GM12892 (cell line): Measurements from ENCODE around the gene TMEM130.

Experiments used
- DNase-seq: peaks from one replicate; pipeline ENCODE4 v3.0.0; 2011; ENCODE audit not compliant: insufficient read length
- FAIRE-seq: peaks from 2 replicates; lab custom pipeline; 2011; peaks lifted over from hg19 to GRCh38; lab: Jason Lieb, UNC
- POLR2A ChIP-seq: IDR thresholded peaks from 2 replicates; pipeline ENCODE4 v1.6.1; 2011; ENCODE audit warnings: low read depth, low read length, control low read depth
- POLR2AphosphoS5 ChIP-seq: IDR thresholded peaks from 2 replicates; pipeline ENCODE4 v1.6.1; 2011; ENCODE audit warnings: low read depth, low read length, control low read depth
- TAF1 ChIP-seq: IDR thresholded peaks from 2 replicates; pipeline ENCODE4 v1.6.1; 2011; ENCODE audit warnings: low read depth, mild to moderate bottlenecking, control low read depth, low read length, borderline replicate concordance

The TMEM130 gene

DNA sequence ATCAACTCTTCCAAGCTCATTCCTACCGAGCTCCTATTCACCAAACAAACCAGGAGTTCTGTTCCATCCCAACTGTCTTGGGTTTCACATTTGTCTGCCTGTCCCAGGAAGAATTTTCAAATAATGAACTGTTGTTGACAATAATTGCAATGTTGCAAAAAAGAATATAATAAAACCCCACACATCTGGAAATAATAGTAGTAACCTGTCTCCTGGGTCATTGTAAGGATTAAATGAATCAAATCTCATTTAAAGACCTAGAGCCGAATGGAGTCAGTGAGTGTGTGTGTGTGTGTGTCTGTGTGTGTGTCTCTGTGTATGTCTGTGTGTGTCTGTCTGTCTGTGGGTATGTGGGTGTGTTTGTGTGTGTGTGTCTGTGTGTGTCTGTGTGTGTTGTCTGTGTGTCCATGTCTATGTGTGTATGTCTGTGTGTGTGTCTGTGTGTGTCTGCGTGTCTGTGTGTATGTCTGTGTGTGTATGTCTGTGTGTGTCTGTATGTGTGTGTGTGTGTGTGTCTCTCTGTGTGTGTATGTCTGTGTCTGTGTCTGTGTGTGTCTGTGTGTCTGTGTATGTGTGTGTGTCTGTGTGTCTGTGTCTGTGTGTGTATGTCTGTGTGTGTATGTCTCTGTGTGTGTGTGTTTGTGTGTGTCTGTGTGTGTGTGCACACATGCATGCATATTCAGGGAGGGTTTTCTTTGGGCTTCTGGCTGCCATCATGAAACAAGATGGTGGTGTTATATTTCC is 52.7 kb downstream of the TMEM130 start:
- DNase-seq, result no peak
- TF ChIP-seq POLR2AphosphoS5 (no peak), TAF1 (no peak), POLR2A (no peak)
- FAIRE-seq, result no peak

DNA sequence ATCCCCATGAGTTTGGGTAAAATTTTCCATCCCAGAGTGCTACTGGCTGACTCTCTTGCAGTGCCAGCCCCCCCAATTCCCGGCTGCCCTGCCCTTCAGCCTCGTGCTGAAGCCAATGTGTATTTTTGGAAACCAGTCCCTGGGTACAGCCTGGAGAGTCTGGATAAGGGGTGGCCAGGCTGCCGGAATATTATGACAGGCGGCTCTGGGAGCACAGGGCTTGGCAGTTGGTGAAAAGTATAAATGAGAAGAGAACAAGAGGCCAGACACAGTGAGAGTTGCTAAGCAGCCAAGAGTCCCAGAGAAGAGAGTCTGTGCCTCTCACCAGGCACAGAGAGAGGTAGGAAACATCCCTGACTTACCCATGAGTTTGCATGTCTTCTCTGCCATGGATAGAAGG is 53.6 kb downstream of the TMEM130 start:
- FAIRE-seq (no peak), DNase-seq (no peak)
- TF ChIP-seq POLR2AphosphoS5 (no peak), TAF1 (no peak), POLR2A (no peak)

DNA sequence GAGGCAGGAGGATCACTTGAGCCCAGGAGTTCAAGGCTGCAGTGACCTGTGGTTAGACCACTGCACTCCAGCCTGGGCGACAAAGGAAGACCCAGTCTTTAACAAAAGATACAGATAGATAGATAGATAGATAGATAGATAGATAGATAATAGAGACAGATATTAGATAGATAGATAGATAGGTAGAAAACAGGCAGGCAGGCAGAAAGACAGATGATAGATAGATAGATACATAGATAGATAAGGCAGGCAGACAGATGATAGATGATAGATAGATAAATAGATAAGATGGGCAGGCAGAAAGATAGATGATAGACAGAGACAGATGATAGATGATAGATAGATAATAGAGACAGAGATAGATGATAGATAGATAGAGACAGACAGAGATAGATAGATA is 54.5 kb downstream of the TMEM130 start:
- TF ChIP-seq POLR2AphosphoS5, result no peak
- TF ChIP-seq TAF1, result no peak
- TF ChIP-seq POLR2A, result no peak
- DNase-seq (no peak), FAIRE-seq (no peak)

DNA sequence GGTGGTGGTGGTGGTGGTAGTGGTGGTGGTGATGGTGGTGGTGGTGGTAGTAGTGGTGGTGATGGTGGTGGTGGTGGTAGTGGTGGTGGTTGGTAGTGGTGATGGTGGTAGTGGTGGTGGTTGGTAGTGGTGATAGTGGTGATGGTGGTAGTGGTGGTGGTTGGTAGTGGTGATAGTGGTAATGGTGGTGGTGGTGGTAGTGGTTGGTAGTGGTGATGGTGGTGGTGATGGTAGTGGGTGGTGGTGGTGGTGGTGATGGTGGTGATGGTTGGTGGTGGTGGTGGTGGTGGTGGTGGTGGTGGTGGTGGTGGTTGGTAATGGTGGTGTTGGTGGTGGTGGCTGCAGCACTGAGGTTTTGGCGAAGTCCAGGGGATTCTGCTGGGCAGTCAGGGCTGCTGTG is 58.5 kb downstream of the TMEM130 start:
- no peak for TF ChIP-seq POLR2AphosphoS5
- no peak for TF ChIP-seq TAF1
- DNase-seq (no peak), FAIRE-seq (peak; percentile 76)

- no peak for DNase-seq
- FAIRE-seq, result no peak
- TF ChIP-seq POLR2A, result no peak
- TF ChIP-seq POLR2AphosphoS5, result no peak
- TF ChIP-seq TAF1, result no peak
Observed at GRCh38 chr7:98810153-98810802, 59.5 kb downstream of the TMEM130 start.

- no peak for TF ChIP-seq POLR2A
- no peak for TF ChIP-seq POLR2AphosphoS5
- no peak for TF ChIP-seq TAF1
- FAIRE-seq, result no peak
- no peak for DNase-seq
Observed at GRCh38 chr7:98808751-98809460, 60.9 kb downstream of the TMEM130 start.

DNA sequence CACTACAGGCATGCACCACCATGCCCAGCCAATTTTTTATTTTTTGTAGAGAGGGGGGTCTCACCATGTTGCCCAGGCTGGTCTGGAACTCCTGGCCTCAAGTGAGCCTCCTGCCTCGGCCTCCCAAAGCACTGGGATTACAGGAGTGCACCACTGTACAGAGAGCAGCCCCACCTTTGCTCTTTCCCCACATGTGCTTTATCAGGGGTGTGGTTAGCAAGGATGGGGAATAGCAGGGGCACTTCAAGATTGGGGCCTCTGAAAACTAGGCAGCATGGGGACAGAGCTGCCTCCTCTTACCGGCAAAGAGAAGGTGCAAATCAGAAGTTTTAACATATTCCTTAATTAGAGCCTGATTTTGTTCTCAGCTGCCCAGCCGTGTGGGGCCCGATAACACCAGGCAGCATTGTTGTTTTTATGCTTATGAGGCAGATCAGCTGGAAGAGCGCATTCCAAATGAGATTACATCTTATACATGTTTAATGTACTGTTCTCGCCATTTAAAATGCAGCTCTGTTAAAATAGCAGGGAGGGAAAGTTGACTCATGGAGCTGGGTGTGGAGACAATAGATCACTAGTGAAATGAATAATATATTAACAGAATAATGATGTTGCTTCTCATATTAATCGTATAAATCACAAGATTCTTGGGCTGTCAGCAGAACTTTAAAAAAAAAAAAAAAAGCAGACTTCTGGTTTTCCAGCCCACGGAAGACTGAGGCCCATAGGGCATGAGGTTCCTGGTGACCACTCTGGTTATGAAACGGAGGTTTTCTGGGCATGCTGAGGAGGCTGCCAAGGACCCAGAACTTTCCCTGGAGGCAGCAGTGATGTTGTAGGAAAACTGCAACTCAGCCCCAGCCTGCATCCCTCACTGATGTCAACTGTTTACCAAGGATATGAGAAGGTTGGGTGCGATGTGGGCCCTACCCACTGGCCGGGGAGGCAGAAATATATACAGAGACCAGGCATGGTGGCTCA is 62.5 kb downstream of the TMEM130 start:
- DNase-seq, result no peak
- no peak for FAIRE-seq
- TF ChIP-seq POLR2AphosphoS5 (no peak), POLR2A (no peak), TAF1 (no peak)

GRCh38 chr7:98805956-98806838 is 63.6 kb downstream of the TMEM130 start:
- TF ChIP-seq POLR2AphosphoS5 (no peak), POLR2A (no peak), TAF1 (no peak)
- FAIRE-seq (no peak), DNase-seq (no peak)

GRCh38 chr7:98802781-98803110 is 67.1 kb downstream of the TMEM130 start:
- TF ChIP-seq TAF1, result no peak
- no peak for TF ChIP-seq POLR2A
- TF ChIP-seq POLR2AphosphoS5, result no peak
- FAIRE-seq, result peak; percentile 56
- DNase-seq, result no peak

DNA sequence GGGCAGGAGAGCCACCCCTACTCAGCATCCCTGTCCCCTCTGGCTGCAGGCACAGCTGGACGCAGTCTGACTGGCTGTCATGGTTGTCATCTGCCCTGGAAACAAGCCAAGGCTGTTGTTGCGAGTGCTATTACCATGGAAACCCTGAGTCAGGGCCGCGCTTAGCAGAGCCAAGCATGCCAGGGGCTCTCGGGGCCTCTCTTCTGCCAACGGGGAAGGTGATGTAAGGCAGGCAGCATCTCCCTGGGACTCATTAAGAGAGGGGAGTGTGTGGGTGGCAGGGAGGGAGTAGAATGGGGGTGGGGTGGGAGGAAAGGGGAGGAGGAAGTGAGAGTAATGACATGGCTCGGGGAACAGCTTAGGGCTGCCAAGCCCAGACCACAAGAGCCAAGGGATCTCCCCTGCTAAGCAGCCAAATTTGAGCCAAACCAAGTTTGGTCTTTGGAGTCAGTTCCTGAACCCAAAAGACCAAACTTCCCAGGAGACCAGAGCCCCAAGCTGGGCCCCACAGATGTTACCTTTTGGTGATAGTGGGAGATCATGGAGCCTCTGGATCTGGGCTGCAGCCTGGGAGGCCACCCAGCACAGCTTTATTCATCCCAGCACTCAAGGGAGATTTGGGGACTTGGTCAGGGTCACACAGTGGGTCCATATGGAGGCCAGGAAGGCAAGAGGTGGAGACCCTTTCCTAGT is 67.6 kb downstream of the TMEM130 start:
- FAIRE-seq (peak; percentile 93), DNase-seq (peak; percentile 71)
- TF ChIP-seq TAF1, result no peak
